T-helper 2 cell (primary cell): ENCODE data around the gene ZNRF2.

Experiments used
- DNase-seq, 5 experiments: peaks; one replicate each; pipeline versions ENCODE4 v3.0.0 to v3.0.0-alpha.2; 2012 to 2022

ZNRF2 gene

GRCh38 chr7:30412782-30413504 is 128.5 kb downstream of the ZNRF2 start:
- peak in 2 of 5 experiments; percentile 5 to 17 for DNase-seq

DNA sequence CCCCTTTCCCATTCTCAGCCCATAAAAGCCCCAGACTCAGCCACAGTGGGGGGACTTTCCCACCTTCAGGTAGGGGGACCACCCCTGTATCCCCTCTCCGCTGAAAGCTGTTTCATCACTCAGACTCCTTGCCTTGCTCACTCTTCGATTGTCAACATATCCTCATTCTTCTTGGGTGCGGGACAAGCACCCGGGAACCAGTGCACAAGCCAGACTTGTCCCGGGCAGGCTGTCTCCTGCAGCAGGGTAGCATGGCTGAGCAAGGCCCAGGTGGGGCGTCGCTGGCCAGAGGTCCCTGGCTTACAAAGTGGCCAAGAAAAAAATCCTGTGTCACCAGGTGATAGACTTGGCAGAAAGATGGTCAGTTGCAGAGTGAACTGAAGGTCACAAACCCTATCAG is 129.5 kb downstream of the ZNRF2 start:
- DNase-seq: no peak
